HepG2 (cell line): ENCODE results near the gene SF3B6. TPM values are rescaled to one million over a fixed set of nuclear protein-coding genes. Genes with fewer than 3 reads are reported as not detected.

Experiments used
- ATAC-seq: fragments of 200-7000 bp; cut with Tn5 transposase; 3 replicates; pipeline ENCODE4 v1.9.1; 2020; ENCODE audit warnings: mild to moderate bottlenecking, moderate library complexity
- BruUV-seq: library from RNA; stranded (reverse); fragments of 400-500 nt; replicated peaks from 2 replicates; lab custom pipeline; 2021; lab: Mats Ljungman, UMichigan
- CTCF ChIA-PET: fragments of 300-600 bp; formaldehyde crosslinking; extraction: SDS; loops from one replicate; lab custom pipeline; 2021; ENCODE audit warnings: low total read pairs, inconsistent platforms, low intra/inter-chr PET ratio; lab: Yijun Ruan, JAX
- POLR2A ChIA-PET: fragments of 350-600 bp; sonication (Branson Sonifier 250); formaldehyde crosslinking; loops from one replicate; lab custom pipeline; 2020; ENCODE audit warnings: antibody characterized with exemption, inconsistent platforms; lab: Yijun Ruan, JAX
- DNase-seq: peaks from one replicate; pipeline ENCODE4 v3.0.0-alpha.2; 2015; ENCODE audit warnings: low spot score
- FAIRE-seq: peaks from 3 replicates; lab custom pipeline; 2011; peaks lifted over from hg19 to GRCh38; lab: Jason Lieb, UNC
- H2AFZ ChIP-seq: one replicate; pipeline ENCODE4 v1.6.1; 2011; ENCODE audit warnings: low read length, inconsistent platforms
- H3K27ac ChIP-seq: fragments of 300-600 bp; 3 replicates; pipeline ENCODE4 v1.8.0; 2011; ENCODE audit warnings: mixed run types, mild to moderate bottlenecking, mixed read lengths, low read length, inconsistent platforms; ENCODE audit not compliant: insufficient read depth; ENCODE audit errors: extremely low read length
- H3K27me3 ChIP-seq, 2 experiments: fragments of 200-600 bp in 1 of 2; 2 replicates in 1 of 2; 3 replicates in 1 of 2; pipeline versions ENCODE4 v1.6.0 to v1.8.0; 2011; ENCODE audit warnings: low read length in 2 of 2, mild to moderate bottlenecking in 2 of 2, moderate library complexity in 2 of 2, inconsistent platforms in 1 of 2; ENCODE audit not compliant: insufficient read depth in 2 of 2, control insufficient read depth in 1 of 2
- H3K36me3 ChIP-seq, 2 experiments: fragments of 200-600 bp in 1 of 2; replicated peaks in 1 of 2; 2 replicates in 1 of 2; 3 replicates in 1 of 2; pipeline versions ENCODE4 v1.5.1 to v1.8.0; 2011; ENCODE audit warnings: low read length in 2 of 2, inconsistent platforms in 1 of 2; ENCODE audit not compliant: insufficient read depth in 2 of 2, control insufficient read depth in 1 of 2
- H3K4me1 ChIP-seq: 2 replicates; pipeline ENCODE4 v1.5.1; 2012; ENCODE audit warnings: low read length, inconsistent platforms; ENCODE audit not compliant: insufficient read depth
- H3K4me2 ChIP-seq: 2 replicates; pipeline ENCODE4 v1.6.0; 2011; ENCODE audit warnings: low read depth, low read length, inconsistent platforms
- H3K4me3 ChIP-seq, 3 experiments: fragments of 200-600 bp in 1 of 3; sonication (generic), shearing (Covaris generic) in 1 of 3; replicated peaks in 1 of 3; 2 replicates each; pipeline ENCODE4 v1.5.1; 2011 to 2016; ENCODE audit warnings: low read length in 3 of 3, inconsistent platforms in 2 of 3, low read depth in 2 of 3, mild to moderate bottlenecking in 2 of 3, control low read depth in 1 of 3, mixed read lengths in 1 of 3; ENCODE audit not compliant: insufficient read depth in 1 of 3
- H3K79me2 ChIP-seq: one replicate; pipeline ENCODE4 v1.6.1; 2011; ENCODE audit warnings: low read length, inconsistent platforms; ENCODE audit not compliant: insufficient read depth
- H3K9ac ChIP-seq: 2 replicates; pipeline ENCODE4 v1.6.0; 2011; ENCODE audit warnings: mild to moderate bottlenecking, low read depth, low read length, inconsistent platforms; ENCODE audit not compliant: insufficient read depth
- H3K9me3 ChIP-seq: 2 replicates; pipeline ENCODE4 v1.5.1; 2012; ENCODE audit warnings: mild to moderate bottlenecking, low read length
- H4K20me1 ChIP-seq: 2 replicates; pipeline ENCODE4 v1.6.0; 2011; ENCODE audit warnings: inconsistent platforms, mild to moderate bottlenecking, low read length, moderate library complexity; ENCODE audit not compliant: insufficient read depth
- CENPX ChIP-seq: sonication (generic); formaldehyde crosslinking; IDR thresholded peaks from 2 replicates; pipeline ENCODE4 v1.9.0; 2021; ENCODE audit warnings: mild to moderate bottlenecking, missing genetic modification reagents, moderate library complexity
- FOXA3 ChIP-seq: IDR thresholded peaks from 2 replicates; pipeline ENCODE4 v1.6.1; 2016; ENCODE audit warnings: missing genetic modification reagents, missing compliant biosample characterization
- KDM3A ChIP-seq: IDR thresholded peaks from 2 replicates; pipeline ENCODE4 v1.6.1; 2018; ENCODE audit warnings: low read depth, missing compliant biosample characterization
- MED13 ChIP-seq: sonication (generic); formaldehyde crosslinking; IDR thresholded peaks from 2 replicates; pipeline ENCODE4 v1.5.0; 2020; ENCODE audit warnings: missing genetic modification reagents
- POLR2A ChIP-seq, 2 experiments: IDR thresholded peaks; 2 replicates each; pipeline ENCODE4 v1.6.1; 2011; ENCODE audit warnings: low read depth in 2 of 2, low read length in 2 of 2, mild to moderate bottlenecking in 1 of 2, moderate library complexity in 1 of 2; ENCODE audit not compliant: insufficient read depth in 1 of 2
- RFXAP ChIP-seq: sonication (generic); formaldehyde crosslinking; IDR thresholded peaks from 2 replicates; pipeline ENCODE4 v1.4.0; 2020; ENCODE audit warnings: missing genetic modification reagents, borderline replicate concordance
- TCF7 ChIP-seq: sonication (generic); IDR thresholded peaks from 2 replicates; pipeline ENCODE4 v1.6.1; 2016; ENCODE audit warnings: antibody characterized with exemption, low read depth
- ZFP62 ChIP-seq: sonication (generic); formaldehyde crosslinking; IDR thresholded peaks from 2 replicates; pipeline ENCODE4 v1.4.0; 2020; ENCODE audit warnings: missing genetic modification reagents
- ZMYM3 ChIP-seq: sonication (generic); formaldehyde crosslinking; IDR thresholded peaks from 2 replicates; pipeline ENCODE4 v1.5.1; 2020; ENCODE audit warnings: mild to moderate bottlenecking, missing genetic modification reagents
- ZNF225 ChIP-seq: sonication (generic); formaldehyde crosslinking; IDR thresholded peaks from 2 replicates; pipeline ENCODE4 v1.4.0; 2020; ENCODE audit warnings: mild to moderate bottlenecking, missing genetic modification reagents
- ZNF292 ChIP-seq: sonication (generic); formaldehyde crosslinking; IDR thresholded peaks from 2 replicates; pipeline ENCODE4 v1.8.1; 2022; ENCODE audit warnings: mild to moderate bottlenecking, low read depth, missing genetic modification reagents, borderline replicate concordance
- ZNF430 ChIP-seq: sonication (generic); formaldehyde crosslinking; IDR thresholded peaks from 2 replicates; pipeline ENCODE4 v1.9.0; 2021; ENCODE audit warnings: mild to moderate bottlenecking, missing genetic modification reagents
- ZNF703 ChIP-seq: sonication (generic); formaldehyde crosslinking; IDR thresholded peaks from 2 replicates; pipeline ENCODE4 v1.5.1; 2020; ENCODE audit warnings: missing genetic modification reagents, mild to moderate bottlenecking, moderate library complexity, borderline replicate concordance
- ZNF713 ChIP-seq: sonication (generic); formaldehyde crosslinking; IDR thresholded peaks from 2 replicates; pipeline ENCODE4 v1.4.0; 2020; ENCODE audit warnings: mild to moderate bottlenecking, missing genetic modification reagents
- ZNF746 ChIP-seq: sonication (generic); formaldehyde crosslinking; IDR thresholded peaks from 2 replicates; pipeline ENCODE4 v1.8.0; 2022; ENCODE audit warnings: mild to moderate bottlenecking, missing genetic modification reagents
- ZSCAN9 ChIP-seq: IDR thresholded peaks from 2 replicates; pipeline ENCODE4 v1.6.1; 2016; ENCODE audit warnings: borderline replicate concordance
- WGBS: methylation state at CpG from one replicate; pipeline ENCODE4 v1.1.6; 2017; ENCODE audit warnings: low lambda C conversion rate; 5-methylcytosine and 5-hydroxymethylcytosine counted together
- in situ Hi-C: cut with HindIII; loops from 2 replicates; pipeline ENCODE4 v1.10.0; 2017; ENCODE audit warnings: low pct_unique_long_range_greater_than_20kb; ENCODE audit not compliant: extremely low pct_ligation_motif_present
- intact Hi-C: fragments of 100-400 bp; cut with micrococcal nuclease; formaldehyde crosslinking; loops from one replicate; pipeline ENCODE4 v1.10.0; 2022; ENCODE audit not compliant: unreplicated experiment
- polyA plus RNA-seq, 8 experiments: library from polyadenylated mRNA; depleted of rRNA in 3 of 8; stranded (reverse) in 7 of 8; unstranded in 1 of 8; fragments of >200 nt; fragmentation: Illumina TruSeq in 4 of 8; extraction: Trizol in 4 of 8; gene quantifications; 2 replicates each; pipeline versions ENCODE4 v1.2.1 to v1.2.3, GENCODE V29; 2011 to 2016; ENCODE audit warnings: low read depth in 4 of 8, missing spikeins in 1 of 8, mixed read lengths in 1 of 8; ENCODE audit not compliant: insufficient read depth in 1 of 8
- total RNA-seq, 5 experiments: library from RNA; depleted of rRNA; stranded (reverse); fragments of >200 nt; fragmentation: Illumina TruSeq; extraction: Trizol; gene quantifications; 2 replicates each; pipeline ENCODE4 v1.2.3, GENCODE V29; 2016; ENCODE audit warnings: low read depth in 1 of 5
- TF ChIP-seq, protein P1 (sequence below): IDR thresholded peaks from 2 replicates; pipeline ENCODE4 v1.6.1; 2016
- TF ChIP-seq, protein P2 (sequence below): sonication (generic); formaldehyde crosslinking; IDR thresholded peaks from 2 replicates; pipeline ENCODE4 v1.4.0; 2020; ENCODE audit warnings: mild to moderate bottlenecking, missing genetic modification reagents

SF3B6 gene
- total and polyA plus RNA-seq, 2 of the 13 experiments (the other 11 are each of a cell fraction or from before 2014, with no cell fraction given), result 177 to 182 TPM

DNA sequence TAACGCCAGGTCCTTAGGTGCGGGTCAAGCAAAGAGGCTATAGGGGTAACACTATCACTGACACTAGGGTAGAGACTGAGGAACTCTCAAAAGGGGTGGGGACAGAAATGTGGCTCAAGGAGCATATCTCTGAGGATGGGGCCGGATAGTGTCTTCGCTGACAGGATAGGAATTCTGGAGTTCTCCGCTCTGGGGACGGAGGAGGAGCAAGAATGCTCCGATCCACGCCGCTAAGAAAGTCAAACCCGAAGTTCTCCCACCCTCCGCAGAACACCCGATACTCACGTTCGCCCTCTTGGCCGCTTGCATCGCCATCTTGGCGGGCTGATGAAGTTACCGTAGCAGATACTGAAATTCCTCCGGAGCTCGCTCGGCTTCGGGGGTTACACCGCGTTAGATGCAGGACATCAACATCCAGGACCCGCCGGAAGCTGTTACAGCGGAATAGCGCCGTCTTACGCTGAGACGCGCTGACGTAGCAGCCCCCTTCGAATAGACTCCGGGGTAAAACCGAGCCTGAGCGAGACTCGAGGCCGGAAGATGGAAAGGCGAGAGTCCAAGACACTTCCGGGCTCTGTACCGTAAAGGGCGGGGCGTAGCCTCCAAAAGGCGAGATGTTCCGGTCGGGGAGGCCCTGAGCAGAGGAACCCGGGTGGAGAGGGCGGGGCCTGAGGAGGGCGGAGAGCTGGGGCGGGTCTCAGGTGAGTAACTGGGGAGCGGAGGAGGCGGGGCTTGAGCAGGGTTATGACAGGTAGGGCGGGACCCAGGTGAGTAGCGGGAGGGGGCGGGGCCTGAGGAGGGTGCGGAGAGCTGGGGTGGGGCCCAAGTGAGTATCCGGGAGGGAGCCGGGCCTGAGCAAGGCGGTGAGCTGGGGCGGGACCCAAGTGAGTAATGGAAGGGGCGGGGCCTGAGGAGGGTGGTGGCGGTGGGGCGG lies at the start of gene SF3B6 (continued):
- peak; percentile 61; the same call in 1 of the 2 replicates for TF ChIP-seq ZNF713 (CRISPR knock-in tag)
- peak; percentile 92; the same call in 1 of the 2 replicates for TF ChIP-seq ZNF225
- TF ChIP-seq POLR2A (IDR thresholded peaks at IDR 0.05; ENCODE audit: insufficient read depth in 1 of 2, low read depth in 2 of 2, low read length in 2 of 2), result peak; percentile 80 to 91
- TF ChIP-seq ZSCAN9 (CRISPR knock-in tag), result peak; percentile 98
- TF ChIP-seq MED13 (CRISPR knock-in tag), result no peak
- TF ChIP-seq, protein P1, sequence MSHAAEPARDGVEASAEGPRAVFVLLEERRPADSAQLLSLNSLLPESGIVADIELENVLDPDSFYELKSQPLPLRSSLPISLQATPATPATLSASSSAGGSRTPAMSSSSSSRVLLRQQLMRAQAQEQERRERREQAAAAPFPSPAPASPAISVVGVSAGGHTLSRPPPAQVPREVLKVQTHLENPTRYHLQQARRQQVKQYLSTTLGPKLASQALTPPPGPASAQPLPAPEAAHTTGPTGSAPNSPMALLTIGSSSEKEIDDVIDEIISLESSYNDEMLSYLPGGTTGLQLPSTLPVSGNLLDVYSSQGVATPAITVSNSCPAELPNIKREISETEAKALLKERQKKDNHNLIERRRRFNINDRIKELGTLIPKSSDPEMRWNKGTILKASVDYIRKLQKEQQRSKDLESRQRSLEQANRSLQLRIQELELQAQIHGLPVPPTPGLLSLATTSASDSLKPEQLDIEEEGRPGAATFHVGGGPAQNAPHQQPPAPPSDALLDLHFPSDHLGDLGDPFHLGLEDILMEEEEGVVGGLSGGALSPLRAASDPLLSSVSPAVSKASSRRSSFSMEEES (CRISPR knock-in tag), result peak; percentile 86
- TF ChIP-seq RFXAP (CRISPR knock-in tag), result peak; percentile 97

DNA sequence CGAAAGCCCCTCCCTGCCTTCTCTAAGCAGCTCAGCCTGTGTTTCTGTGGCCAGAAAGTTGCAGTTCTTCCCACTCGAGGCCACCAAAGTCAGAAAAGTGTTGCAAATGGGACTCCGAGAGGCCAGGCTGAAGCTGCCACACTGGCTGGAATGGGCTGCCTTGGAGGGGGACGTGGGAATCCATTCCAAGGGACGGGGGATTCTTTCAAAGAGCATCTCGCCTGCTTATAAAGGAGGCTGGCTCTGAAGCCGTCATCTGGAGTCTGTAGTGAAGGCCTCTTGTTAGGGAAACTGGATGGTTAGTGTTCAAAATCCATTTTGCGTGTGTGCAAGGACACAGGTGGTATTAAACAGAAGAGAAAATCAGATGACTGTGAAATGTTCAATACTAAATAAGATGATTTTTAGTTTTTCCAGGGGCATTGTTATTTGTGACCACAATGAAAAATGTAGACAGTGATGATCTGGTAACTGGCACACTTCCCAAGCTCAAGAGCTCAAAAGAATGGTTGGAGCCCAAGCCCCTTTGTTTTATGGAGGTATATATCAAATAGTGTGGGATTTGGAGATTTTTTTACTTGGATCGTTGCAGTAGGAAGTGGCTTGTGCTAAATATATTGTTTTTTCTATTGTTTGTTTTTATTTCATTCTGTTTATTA lies 47.9 kb upstream of the SF3B6 start:
- Histone ChIP-seq H3K4me2 (peak overlapping the region; percentile 99), H3K36me3 (no peaks in the 10 kb centered on the region), H3K27ac (peak overlapping the region; percentile 63), H3K4me1 (peaks cover 17% of the 10 kb centered on the region), H3K79me2 (no peaks in the 10 kb centered on the region), H3K9ac (peak overlapping the region; percentile 74), H4K20me1 (no peaks in the 10 kb centered on the region), H3K4me3 (peak overlapping the region; percentile 54 to 85 (median 68)), H3K9me3 (no peaks in the 10 kb centered on the region), H2AFZ (peak overlapping the region; percentile 64), H3K27me3 (no peaks in the 10 kb centered on the region; a peak in 1 of 5 replicates)
- CTCF ChIA-PET, result interaction anchor here (1.2 to 1.7 kb wide), 2 partner anchors 40 kb away, joined by 4 to 7 read pairs; no protein-coding TSS in a partner anchor
- POLR2A ChIA-PET, result interaction anchor here (0.7 to 3.9 kb wide), 6 partner anchors 15 to 197 kb away, joined by 3 to 36 read pairs (median 5); partner anchors contain the start of genes ATAD2B, SF3B6, TP53I3 and WDCP
- WGBS, result 30% methylated on average over 9 of the region's 9 CpGs
- intact Hi-C loops (loop anchor here (1.0 kb wide), 1 partner anchor 40 kb away; the partner anchor contains the start of gene TP53I3), in situ Hi-C loops (no loop called here)
- no peak for DNase-seq
- no TSS peak for BruUV-seq
- ATAC-seq, result peak; percentile 16; the same call in 2 of the 3 replicates
- no peak for FAIRE-seq
- TF ChIP-seq KDM3A (CRISPR knock-in tag), result no peak
- TF ChIP-seq ZFP62 (CRISPR knock-in tag), result no peak
- no peak for TF ChIP-seq CENPX (CRISPR knock-in tag)
- no peak; the same call in 1 of the 2 replicates for TF ChIP-seq FOXA3 (CRISPR knock-in tag)
- TF ChIP-seq ZNF703 (CRISPR knock-in tag), result 0 out of 2 replicates have a peak, but pooled peaks have one; percentile 53
- TF ChIP-seq, protein P2, sequence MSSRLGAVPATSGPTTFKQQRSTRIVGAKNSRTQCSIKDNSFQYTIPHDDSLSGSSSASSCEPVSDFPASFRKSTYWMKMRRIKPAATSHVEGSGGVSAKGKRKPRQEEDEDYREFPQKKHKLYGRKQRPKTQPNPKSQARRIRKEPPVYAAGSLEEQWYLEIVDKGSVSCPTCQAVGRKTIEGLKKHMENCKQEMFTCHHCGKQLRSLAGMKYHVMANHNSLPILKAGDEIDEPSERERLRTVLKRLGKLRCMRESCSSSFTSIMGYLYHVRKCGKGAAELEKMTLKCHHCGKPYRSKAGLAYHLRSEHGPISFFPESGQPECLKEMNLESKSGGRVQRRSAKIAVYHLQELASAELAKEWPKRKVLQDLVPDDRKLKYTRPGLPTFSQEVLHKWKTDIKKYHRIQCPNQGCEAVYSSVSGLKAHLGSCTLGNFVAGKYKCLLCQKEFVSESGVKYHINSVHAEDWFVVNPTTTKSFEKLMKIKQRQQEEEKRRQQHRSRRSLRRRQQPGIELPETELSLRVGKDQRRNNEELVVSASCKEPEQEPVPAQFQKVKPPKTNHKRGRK (CRISPR knock-in tag), result 0 out of 2 replicates have a peak, but pooled peaks have one; percentile 47
- TF ChIP-seq TCF7, result no peak
- TF ChIP-seq ZNF292 (CRISPR knock-in tag), result peak; percentile 48; the same call in 1 of the 2 replicates
- TF ChIP-seq ZMYM3 (CRISPR knock-in tag), result peak; percentile 23; the same call in 1 of the 2 replicates
- TF ChIP-seq ZNF746 (CRISPR knock-in tag), result peak; percentile 60; the same call in 1 of the 2 replicates
- no peak for TF ChIP-seq ZNF430 (CRISPR knock-in tag)
